GM20000 (cell line): ENCODE results near the gene TNPO3.

ENCODE experiments used
- DNase-seq: peaks from one replicate; pipeline ENCODE4 v3.0.0; 2012; ENCODE audit warnings: low spot score
- CTCF ChIP-seq: IDR thresholded peaks from 2 replicates; pipeline ENCODE4 v1.5.1; 2012; ENCODE audit warnings: mild to moderate bottlenecking, control low read depth; ENCODE audit errors: extremely low read depth, missing control alignments

TNPO3 gene

GRCh38 chr7:129032017-129032416 lies 22.9 kb downstream of the TNPO3 start:
- no peak for TF ChIP-seq CTCF
- DNase-seq = no peak

- no peak for TF ChIP-seq CTCF
- no peak for DNase-seq
These were observed 24.5 kb downstream of the TNPO3 start for GRCh38 chr7:129030440-129030839.

- no peak for TF ChIP-seq CTCF
These were observed 30.8 kb downstream of the TNPO3 start for GRCh38 chr7:129024125-129024524.

GRCh38 chr7:129021656-129022055 lies 33.3 kb downstream of the TNPO3 start:
- no peak for TF ChIP-seq CTCF
- no peak for DNase-seq

More at GRCh38 chr7:129024125-129024524, 30.8 kb downstream of the TNPO3 start:
- DNase-seq = no peak

- DNase-seq = peak; percentile 22
- TF ChIP-seq CTCF = no peak
These were observed 36.9 kb downstream of the TNPO3 start for GRCh38 chr7:129017933-129018538.

- DNase-seq = no peak
- no peak for TF ChIP-seq CTCF
These were observed 37.6 kb downstream of the TNPO3 start for GRCh38 chr7:129017264-129017663.

GRCh38 chr7:129014501-129015101 lies 40.3 kb downstream of the TNPO3 start:
- DNase-seq = no peak
- TF ChIP-seq CTCF = no peak
